ENCODE data around the gene EXOC6B.

GRCh38 chr2:72604468-72604867, 221.4 kb downstream of the EXOC6B start:
- no peak for TF ChIP-seq CTCF (IDR thresholded peaks at IDR 0.05 in 4 of 5, conservative IDR thresholded peaks at IDR 0.05 in 1 of 5)
- TF ChIP-seq POLR2A (IDR thresholded peaks at IDR 0.05) = no peak

All from gastrocnemius medialis (tissue), 4 donors.